ENCODE results near the gene PCBP2. TPM values are rescaled to one million over a fixed set of nuclear protein-coding genes. Genes with fewer than 3 reads are reported as not detected.

Gene PCBP2
- total RNA-seq, 1 experiment from 2014 or later = 856 TPM

DNA sequence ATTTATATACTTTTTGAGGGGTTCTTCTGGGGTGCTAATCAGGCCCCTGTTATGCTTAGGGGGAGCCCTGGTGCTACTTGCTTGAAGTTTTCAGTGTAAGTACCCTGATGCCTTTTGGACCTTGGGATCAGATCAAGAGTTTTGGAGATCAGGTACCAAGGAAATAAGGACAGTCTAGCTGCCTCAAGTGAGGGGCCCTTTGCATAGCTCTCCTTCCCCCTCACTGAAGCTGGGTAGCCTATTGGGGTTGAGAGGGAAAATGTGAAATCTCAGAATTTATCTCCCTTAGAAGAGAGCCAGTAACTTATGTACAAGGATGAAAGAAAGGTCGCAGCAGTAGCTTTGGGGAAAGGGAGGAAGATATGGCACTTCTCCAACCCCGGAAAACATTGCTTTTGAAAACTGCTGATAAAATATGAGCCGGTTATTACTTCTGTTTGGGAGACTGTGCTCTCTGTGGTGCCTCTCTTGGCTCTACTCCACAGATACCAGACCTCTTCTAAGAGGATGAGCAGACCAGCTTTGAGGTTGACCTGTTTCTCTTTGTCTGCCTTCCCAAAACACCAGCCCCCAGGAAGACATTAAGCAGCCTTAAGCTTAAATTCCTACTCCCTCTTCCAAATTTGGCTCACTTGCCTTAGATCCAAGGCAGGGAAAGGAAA lies 37.0 kb upstream of the PCBP2 start:
- H3K9ac ChIP-seq (ENCODE audit: low read length) = no peak overlapping the region
- no peaks in the 10 kb centered on the region for H3K9me2 ChIP-seq (ENCODE audit: insufficient read depth)
- H2AFZ ChIP-seq (ENCODE audit: low read depth, low read length, poor library complexity, severe bottlenecking) = no peak overlapping the region
- CTCF ChIA-PET = interaction anchor here (0.8 kb wide), 1 partner anchor 63 kb away, joined by 3 read pairs; no protein-coding TSS in a partner anchor
- no peaks in the 10 kb centered on the region for H4K20me1 ChIP-seq (ENCODE audit: insufficient read depth)
- POLR2A ChIA-PET = no interaction called here
- intact Hi-C loops (cut with micrococcal nuclease) = no loop called here
- ATAC-seq = no peak
- no peak overlapping the region for H3K4me3 ChIP-seq (replicated peaks in 1 of 2; ENCODE audit: low read depth in 1 of 2, low read length in 2 of 2)
- peaks cover 19 to 22% of the 10 kb centered on the region in 2 experiments for H3K36me3 ChIP-seq (ENCODE audit: control insufficient read depth in 1 of 2, insufficient read depth in 2 of 2, low read length in 2 of 2)
- peaks cover 14 to 19% of the 10 kb centered on the region in 2 experiments for H3K4me1 ChIP-seq (ENCODE audit: control insufficient read depth in 1 of 2, insufficient read depth in 2 of 2, low read length in 2 of 2)
- H3K4me2 ChIP-seq (ENCODE audit: low read length) = no peak overlapping the region
- BruUV-seq (replicated peaks) = no TSS peak
- H3K27me3 ChIP-seq (ENCODE audit: insufficient read depth, low read length) = no peaks in the 10 kb centered on the region
- no peak overlapping the region for H3K27ac ChIP-seq (ENCODE audit: low read depth, low read length)
- TF ChIP-seq, protein P1, sequence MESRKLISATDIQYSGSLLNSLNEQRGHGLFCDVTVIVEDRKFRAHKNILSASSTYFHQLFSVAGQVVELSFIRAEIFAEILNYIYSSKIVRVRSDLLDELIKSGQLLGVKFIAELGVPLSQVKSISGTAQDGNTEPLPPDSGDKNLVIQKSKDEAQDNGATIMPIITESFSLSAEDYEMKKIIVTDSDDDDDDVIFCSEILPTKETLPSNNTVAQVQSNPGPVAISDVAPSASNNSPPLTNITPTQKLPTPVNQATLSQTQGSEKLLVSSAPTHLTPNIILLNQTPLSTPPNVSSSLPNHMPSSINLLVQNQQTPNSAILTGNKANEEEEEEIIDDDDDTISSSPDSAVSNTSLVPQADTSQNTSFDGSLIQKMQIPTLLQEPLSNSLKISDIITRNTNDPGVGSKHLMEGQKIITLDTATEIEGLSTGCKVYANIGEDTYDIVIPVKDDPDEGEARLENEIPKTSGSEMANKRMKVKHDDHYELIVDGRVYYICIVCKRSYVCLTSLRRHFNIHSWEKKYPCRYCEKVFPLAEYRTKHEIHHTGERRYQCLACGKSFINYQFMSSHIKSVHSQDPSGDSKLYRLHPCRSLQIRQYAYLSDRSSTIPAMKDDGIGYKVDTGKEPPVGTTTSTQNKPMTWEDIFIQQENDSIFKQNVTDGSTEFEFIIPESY (IDR thresholded peaks at IDR 0.05; ENCODE audit: extremely low read depth, insufficient replicate concordance, low read length) = no peak
- no peak for TF ChIP-seq SRF (IDR thresholded peaks at IDR 0.05; ENCODE audit: low read depth)
- no peak for TF ChIP-seq TCF7L2 (IDR thresholded peaks at IDR 0.05; ENCODE audit: borderline replicate concordance, extremely low read depth, insufficient read depth, insufficient read length)
- TF ChIP-seq EZH2 (IDR thresholded peaks at IDR 0.05) = no peak
- no peak for TF ChIP-seq FOSL1 (IDR thresholded peaks at IDR 0.05; ENCODE audit: low read depth)
- TF ChIP-seq JUND (IDR thresholded peaks at IDR 0.05) = no peak
- TF ChIP-seq ELF1 (IDR thresholded peaks at IDR 0.05; ENCODE audit: borderline replicate concordance, low read depth) = no peak
- TF ChIP-seq, protein P2, sequence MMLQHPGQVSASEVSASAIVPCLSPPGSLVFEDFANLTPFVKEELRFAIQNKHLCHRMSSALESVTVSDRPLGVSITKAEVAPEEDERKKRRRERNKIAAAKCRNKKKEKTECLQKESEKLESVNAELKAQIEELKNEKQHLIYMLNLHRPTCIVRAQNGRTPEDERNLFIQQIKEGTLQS (IDR thresholded peaks at IDR 0.05) = no peak
- TF ChIP-seq, protein P3, sequence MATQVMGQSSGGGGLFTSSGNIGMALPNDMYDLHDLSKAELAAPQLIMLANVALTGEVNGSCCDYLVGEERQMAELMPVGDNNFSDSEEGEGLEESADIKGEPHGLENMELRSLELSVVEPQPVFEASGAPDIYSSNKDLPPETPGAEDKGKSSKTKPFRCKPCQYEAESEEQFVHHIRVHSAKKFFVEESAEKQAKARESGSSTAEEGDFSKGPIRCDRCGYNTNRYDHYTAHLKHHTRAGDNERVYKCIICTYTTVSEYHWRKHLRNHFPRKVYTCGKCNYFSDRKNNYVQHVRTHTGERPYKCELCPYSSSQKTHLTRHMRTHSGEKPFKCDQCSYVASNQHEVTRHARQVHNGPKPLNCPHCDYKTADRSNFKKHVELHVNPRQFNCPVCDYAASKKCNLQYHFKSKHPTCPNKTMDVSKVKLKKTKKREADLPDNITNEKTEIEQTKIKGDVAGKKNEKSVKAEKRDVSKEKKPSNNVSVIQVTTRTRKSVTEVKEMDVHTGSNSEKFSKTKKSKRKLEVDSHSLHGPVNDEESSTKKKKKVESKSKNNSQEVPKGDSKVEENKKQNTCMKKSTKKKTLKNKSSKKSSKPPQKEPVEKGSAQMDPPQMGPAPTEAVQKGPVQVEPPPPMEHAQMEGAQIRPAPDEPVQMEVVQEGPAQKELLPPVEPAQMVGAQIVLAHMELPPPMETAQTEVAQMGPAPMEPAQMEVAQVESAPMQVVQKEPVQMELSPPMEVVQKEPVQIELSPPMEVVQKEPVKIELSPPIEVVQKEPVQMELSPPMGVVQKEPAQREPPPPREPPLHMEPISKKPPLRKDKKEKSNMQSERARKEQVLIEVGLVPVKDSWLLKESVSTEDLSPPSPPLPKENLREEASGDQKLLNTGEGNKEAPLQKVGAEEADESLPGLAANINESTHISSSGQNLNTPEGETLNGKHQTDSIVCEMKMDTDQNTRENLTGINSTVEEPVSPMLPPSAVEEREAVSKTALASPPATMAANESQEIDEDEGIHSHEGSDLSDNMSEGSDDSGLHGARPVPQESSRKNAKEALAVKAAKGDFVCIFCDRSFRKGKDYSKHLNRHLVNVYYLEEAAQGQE (IDR thresholded peaks at IDR 0.05; ENCODE audit: low read depth) = no peak
- TF ChIP-seq, protein P4, sequence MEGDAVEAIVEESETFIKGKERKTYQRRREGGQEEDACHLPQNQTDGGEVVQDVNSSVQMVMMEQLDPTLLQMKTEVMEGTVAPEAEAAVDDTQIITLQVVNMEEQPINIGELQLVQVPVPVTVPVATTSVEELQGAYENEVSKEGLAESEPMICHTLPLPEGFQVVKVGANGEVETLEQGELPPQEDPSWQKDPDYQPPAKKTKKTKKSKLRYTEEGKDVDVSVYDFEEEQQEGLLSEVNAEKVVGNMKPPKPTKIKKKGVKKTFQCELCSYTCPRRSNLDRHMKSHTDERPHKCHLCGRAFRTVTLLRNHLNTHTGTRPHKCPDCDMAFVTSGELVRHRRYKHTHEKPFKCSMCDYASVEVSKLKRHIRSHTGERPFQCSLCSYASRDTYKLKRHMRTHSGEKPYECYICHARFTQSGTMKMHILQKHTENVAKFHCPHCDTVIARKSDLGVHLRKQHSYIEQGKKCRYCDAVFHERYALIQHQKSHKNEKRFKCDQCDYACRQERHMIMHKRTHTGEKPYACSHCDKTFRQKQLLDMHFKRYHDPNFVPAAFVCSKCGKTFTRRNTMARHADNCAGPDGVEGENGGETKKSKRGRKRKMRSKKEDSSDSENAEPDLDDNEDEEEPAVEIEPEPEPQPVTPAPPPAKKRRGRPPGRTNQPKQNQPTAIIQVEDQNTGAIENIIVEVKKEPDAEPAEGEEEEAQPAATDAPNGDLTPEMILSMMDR (IDR thresholded peaks at IDR 0.05 in 2 of 3, conservative IDR thresholded peaks at IDR 0.05 in 1 of 3; ENCODE audit: borderline replicate concordance in 1 of 3, insufficient read depth in 1 of 3, low read depth in 2 of 3, low read length in 2 of 3) = no peak
- TF ChIP-seq POLR2AphosphoS5 (IDR thresholded peaks at IDR 0.05; ENCODE audit: low read depth, low read length) = no peak
- no peak for TF ChIP-seq EZH2phosphoT487 (IDR thresholded peaks at IDR 0.05; ENCODE audit: borderline replicate concordance)
- DNase-seq (ENCODE audit: low read depth, low spot score) = no peak
- H3K9me3 ChIP-seq (ENCODE audit: control insufficient read depth in 1 of 2, insufficient read depth in 1 of 2, low read depth in 1 of 2, low read length in 2 of 2) = no peaks in the 10 kb centered on the region
- RAD21 ChIA-PET (ENCODE audit: low non-redundant PET in 1 of 2, low total read pairs in 2 of 2, uncharacterized antibody in 2 of 2, unreplicated experiment in 2 of 2) = no interaction called here
- H3K79me2 ChIP-seq (ENCODE audit: insufficient read depth, low read length) = no peaks in the 10 kb centered on the region
